GM12878 (cell line): ENCODE results near the gene APOLD1. TPM values are rescaled to one million over a fixed set of nuclear protein-coding genes. Genes with fewer than 3 reads are reported as not detected.

Experiments used
- ATAC-seq: fragments of 200-7000 bp; cut with Tn5 transposase; 3 replicates; pipeline ENCODE4 v1.9.1; 2020; ENCODE audit warnings: mild to moderate bottlenecking, moderate library complexity
- BruUV-seq: library from RNA; stranded (reverse); fragments of 400-500 nt; replicated peaks from 2 replicates; lab custom pipeline; 2021; lab: Mats Ljungman, UMichigan
- CTCF ChIA-PET: fragments of 300-600 bp; sonication (Branson Sonifier 250); formaldehyde crosslinking; extraction: SDS; loops from one replicate; lab custom pipeline; 2021; ENCODE audit warnings: inconsistent platforms; lab: Yijun Ruan, JAX
- POLR2A ChIA-PET: fragments of 350-600 bp; formaldehyde crosslinking; extraction: SDS; loops from one replicate; lab custom pipeline; 2021; ENCODE audit warnings: inconsistent platforms; lab: Charles Lee
- RAD21 ChIA-PET: fragments of 300-600 bp; sonication (Branson Sonifier 250); formaldehyde crosslinking; loops from one replicate; lab custom pipeline; 2023; ENCODE audit warnings: antibody characterized with exemption; ENCODE audit not compliant: unreplicated experiment; lab: Charles Lee
- SMC1A ChIA-PET: fragments of 300-600 bp; sonication (Branson Sonifier 250); formaldehyde crosslinking; loops from one replicate; lab custom pipeline; 2023; ENCODE audit not compliant: unreplicated experiment, uncharacterized antibody; lab: Charles Lee
- DNase-seq: peaks from one replicate; pipeline ENCODE4 v3.0.0-alpha.2; 2011; ENCODE audit warnings: low read depth, low spot score
- FAIRE-seq: peaks from 3 replicates; lab custom pipeline; 2011; peaks lifted over from hg19 to GRCh38; lab: Jason Lieb, UNC
- H2AFZ ChIP-seq: 2 replicates; pipeline ENCODE4 v1.6.0; 2011; ENCODE audit warnings: low read depth, low read length, control low read depth; ENCODE audit not compliant: control insufficient read depth
- H3K27ac ChIP-seq: 2 replicates; pipeline ENCODE4 v1.5.1; 2011; ENCODE audit warnings: control low read depth; ENCODE audit not compliant: control insufficient read depth, insufficient read depth
- H3K27me3 ChIP-seq, 2 experiments: replicated peaks in 1 of 2; 2 replicates each; pipeline versions ENCODE4 v1.6.0 to v1.6.1; 2011; ENCODE audit warnings: low read length in 1 of 2; ENCODE audit not compliant: control insufficient read depth in 2 of 2, insufficient read depth in 2 of 2
- H3K36me3 ChIP-seq, 2 experiments: 2 replicates each; pipeline ENCODE4 v1.5.1; 2011; ENCODE audit warnings: low read length in 1 of 2; ENCODE audit not compliant: control insufficient read depth in 2 of 2, insufficient read depth in 2 of 2
- H3K4me1 ChIP-seq: 2 replicates; pipeline ENCODE4 v1.6.1; 2011; ENCODE audit warnings: mild to moderate bottlenecking, low read length, moderate library complexity, mixed read lengths; ENCODE audit not compliant: control insufficient read depth, insufficient read depth
- H3K4me2 ChIP-seq: 2 replicates; pipeline ENCODE4 v1.6.0; 2011; ENCODE audit warnings: control low read depth; ENCODE audit not compliant: control insufficient read depth, insufficient read depth
- H3K4me3 ChIP-seq: fragments of 200-600 bp; sonication (generic); 2 replicates; pipeline ENCODE4 v1.5.1; 2016
- H3K79me2 ChIP-seq: 2 replicates; pipeline ENCODE4 v1.6.0; 2011; ENCODE audit warnings: low read length; ENCODE audit not compliant: control insufficient read depth, insufficient read depth
- H3K9ac ChIP-seq: 2 replicates; pipeline ENCODE4 v1.8.0; 2011; ENCODE audit warnings: low read length, control low read depth, mixed read lengths; ENCODE audit not compliant: control insufficient read depth, insufficient read depth
- H3K9me3 ChIP-seq: replicated peaks from 3 replicates; pipeline ENCODE4 v1.5.1; 2011; ENCODE audit warnings: mild to moderate bottlenecking, low read length; ENCODE audit not compliant: control insufficient read depth, insufficient read depth
- H4K20me1 ChIP-seq: 2 replicates; pipeline ENCODE4 v1.6.0; 2011; ENCODE audit not compliant: control insufficient read depth, insufficient read depth
- CHD1 ChIP-seq: IDR thresholded peaks from 2 replicates; pipeline ENCODE4 v1.6.1; 2012; ENCODE audit warnings: low read depth, low read length, improper control_type of control experiment
- CTCF ChIP-seq, 3 experiments: IDR thresholded peaks in 2 of 3; conservative IDR thresholded peaks in 1 of 3; 2 replicates each; pipeline ENCODE4 v1.5.1; 2011; ENCODE audit warnings: low read depth in 3 of 3, low read length in 3 of 3, mild to moderate bottlenecking in 3 of 3, control low read depth in 2 of 3, moderate library complexity in 2 of 3, inconsistent platforms in 1 of 3, mixed read lengths in 1 of 3; ENCODE audit not compliant: control insufficient read depth in 2 of 3, insufficient read depth in 1 of 3; ENCODE audit errors: extremely low read depth in 1 of 3
- MYC ChIP-seq: IDR thresholded peaks from 2 replicates; pipeline ENCODE4 v1.6.1; 2011; ENCODE audit warnings: mild to moderate bottlenecking, low read length, moderate library complexity, inconsistent platforms; ENCODE audit not compliant: insufficient read depth, insufficient replicate concordance, insufficient read length, severe bottlenecking
- PAX5 ChIP-seq: IDR thresholded peaks from 2 replicates; pipeline ENCODE4 v1.6.1; 2011; ENCODE audit warnings: low read depth, low read length, borderline replicate concordance
- RELB ChIP-seq: fragments of 450-650 bp; IDR thresholded peaks from 2 replicates; pipeline ENCODE4 v1.6.1; 2017; ENCODE audit warnings: low read depth, mild to moderate bottlenecking, moderate library complexity
- TARDBP ChIP-seq: IDR thresholded peaks from 2 replicates; pipeline ENCODE4 v1.6.1; 2016; ENCODE audit warnings: borderline replicate concordance
- in situ Hi-C: fragments of 300-500 bp; cut with MboI; formaldehyde crosslinking; loops from 9 replicates; pipeline ENCODE4 v1.14.3; 2018; ENCODE audit warnings: mixed read lengths
- intact Hi-C: fragments of 100-400 bp; cut with micrococcal nuclease; formaldehyde crosslinking; loops from one replicate; pipeline ENCODE4 v1.14.2; 2022; ENCODE audit not compliant: unreplicated experiment
- polyA plus RNA-seq, 11 experiments: library from polyadenylated mRNA; depleted of rRNA in 4 of 11; unstranded in 6 of 11; stranded (reverse) in 5 of 11; fragments of >200 nt; fragmentation: Nextera tagmentation in 4 of 11; fragmentation: Illumina TruSeq in 1 of 11; extraction: Ambion mirVana in 4 of 11; extraction: Trizol in 1 of 11; gene quantifications; 1 replicate in 1 of 11; 2 replicates in 10 of 11; pipeline versions ENCODE4 v1.2.1 to v1.2.3, GENCODE V29; 2011 to 2016; ENCODE audit warnings: inconsistent platforms in 2 of 11, missing spikeins in 2 of 11, low read depth in 1 of 11
- total RNA-seq, 4 experiments: library from RNA; depleted of rRNA in 3 of 4; stranded (reverse); fragments of >200 nt in 3 of 4; fragmentation: Illumina TruSeq in 1 of 4; extraction: Trizol in 1 of 4; gene quantifications; 2 replicates each; pipeline versions ENCODE4 v1.2.1 to v1.2.3, GENCODE V29; 2013 to 2021

The APOLD1 gene
- total and polyA plus RNA-seq, 10 of the 15 experiments (the other 5 are each of a cell fraction or from before 2014, with no cell fraction given), result 1.1 to 8.9 (median 4.2) TPM

GRCh38 chr12:12764824-12765223 lies 20.6 kb upstream of the APOLD1 start:
- H3K4me3 ChIP-seq, result no peak overlapping the region
- no peak overlapping the region for H2AFZ ChIP-seq
- no peaks in the 10 kb centered on the region for H4K20me1 ChIP-seq
- no peak overlapping the region for H3K27ac ChIP-seq
- H3K9me3 ChIP-seq, result no peaks in the 10 kb centered on the region; the same call in 2 of the 3 replicates
- FAIRE-seq (no peak), DNase-seq (no peak), ATAC-seq (no peak)
- no peak overlapping the region for H3K9ac ChIP-seq
- H3K4me1 ChIP-seq, result no peaks in the 10 kb centered on the region
- intact Hi-C loops, result no loop called here
- TF ChIP-seq CHD1 (no peak), RELB (no peak), CTCF (IDR thresholded peaks at IDR 0.05 in 2 of 3, conservative IDR thresholded peaks at IDR 0.05 in 1 of 3; ENCODE audit: control insufficient read depth in 2 of 3, extremely low read depth in 1 of 3, insufficient read depth in 1 of 3, low read depth in 3 of 3, low read length in 3 of 3) (no peak), PAX5 (no peak), MYC (no peak), TARDBP (no peak)
- ChIA-PET CTCF (no interaction called here), POLR2A (no interaction called here), SMC1A (no interaction called here), RAD21 (no interaction called here)
- in situ Hi-C loops, result no loop called here
- H3K27me3 ChIP-seq, result no peaks in the 10 kb centered on the region
- no peaks in the 10 kb centered on the region for H3K79me2 ChIP-seq
- no peak overlapping the region for H3K4me2 ChIP-seq
- no peaks in the 10 kb centered on the region for H3K36me3 ChIP-seq
- no TSS peak for BruUV-seq
